Measurements from ENCODE around the gene SLC25A2. TPM values are rescaled to one million over a fixed set of nuclear protein-coding genes. Genes with fewer than 3 reads are reported as not detected.

SLC25A2 gene
- total RNA-seq, 1 experiment from 2014 or later: 0.42 TPM

DNA sequence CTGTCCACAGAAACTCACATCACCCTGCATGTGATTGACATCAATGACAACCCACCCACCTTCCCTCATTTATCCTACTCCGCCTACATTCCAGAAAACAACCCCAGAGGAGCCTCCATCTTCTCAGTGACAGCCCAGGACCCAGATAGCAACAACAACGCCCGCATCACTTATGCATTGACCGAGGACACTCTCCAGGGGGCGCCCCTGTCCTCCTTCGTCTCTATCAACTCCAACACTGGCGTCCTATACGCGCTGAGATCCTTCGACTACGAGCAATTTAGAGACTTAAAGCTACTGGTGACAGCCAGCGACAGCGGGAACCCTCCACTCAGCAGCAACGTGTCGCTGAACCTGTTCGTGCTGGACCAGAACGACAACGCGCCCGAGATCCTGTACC, 41.5 kb upstream of the SLC25A2 start:
- ChIA-PET RAD21 (ENCODE audit: low non-redundant PET in 1 of 2, low total read pairs in 2 of 2, uncharacterized antibody in 2 of 2, unreplicated experiment in 2 of 2) (no interaction called here), POLR2A (no interaction called here), CTCF (no interaction called here)
- H2AFZ ChIP-seq (ENCODE audit: low read depth, low read length, poor library complexity, severe bottlenecking): no peak overlapping the region
- intact Hi-C loops (cut with micrococcal nuclease): no loop called here
- no peak overlapping the region for H3K27ac ChIP-seq (ENCODE audit: low read depth, low read length)
- no peak overlapping the region for H3K4me2 ChIP-seq (ENCODE audit: low read length)
- ATAC-seq (no peak), DNase-seq (ENCODE audit: low read depth, low spot score) (no peak)
- no peak overlapping the region for H3K9ac ChIP-seq (ENCODE audit: low read length)
- no peaks in the 10 kb centered on the region for H3K4me1 ChIP-seq (ENCODE audit: control insufficient read depth in 1 of 2, insufficient read depth in 2 of 2, low read length in 2 of 2)
- H3K27me3 ChIP-seq (ENCODE audit: insufficient read depth, low read length): no peaks in the 10 kb centered on the region
- H3K79me2 ChIP-seq (ENCODE audit: insufficient read depth, low read length): no peaks in the 10 kb centered on the region
- no peaks in the 10 kb centered on the region for H3K9me2 ChIP-seq (ENCODE audit: insufficient read depth)
- no peak overlapping the region for H3K4me3 ChIP-seq (replicated peaks in 1 of 2; ENCODE audit: low read depth in 1 of 2, low read length in 2 of 2)
- H4K20me1 ChIP-seq (ENCODE audit: insufficient read depth): no peaks in the 10 kb centered on the region
- H3K9me3 ChIP-seq (ENCODE audit: control insufficient read depth in 1 of 2, insufficient read depth in 1 of 2, low read depth in 1 of 2, low read length in 2 of 2): peaks cover 4% of the 10 kb centered on the region in 2 experiments; a peak in 2 of 4 replicates
- no TSS peak for BruUV-seq (replicated peaks)
- no peaks in the 10 kb centered on the region for H3K36me3 ChIP-seq (ENCODE audit: control insufficient read depth in 1 of 2, insufficient read depth in 2 of 2, low read length in 2 of 2)
- TF ChIP-seq, protein P1, sequence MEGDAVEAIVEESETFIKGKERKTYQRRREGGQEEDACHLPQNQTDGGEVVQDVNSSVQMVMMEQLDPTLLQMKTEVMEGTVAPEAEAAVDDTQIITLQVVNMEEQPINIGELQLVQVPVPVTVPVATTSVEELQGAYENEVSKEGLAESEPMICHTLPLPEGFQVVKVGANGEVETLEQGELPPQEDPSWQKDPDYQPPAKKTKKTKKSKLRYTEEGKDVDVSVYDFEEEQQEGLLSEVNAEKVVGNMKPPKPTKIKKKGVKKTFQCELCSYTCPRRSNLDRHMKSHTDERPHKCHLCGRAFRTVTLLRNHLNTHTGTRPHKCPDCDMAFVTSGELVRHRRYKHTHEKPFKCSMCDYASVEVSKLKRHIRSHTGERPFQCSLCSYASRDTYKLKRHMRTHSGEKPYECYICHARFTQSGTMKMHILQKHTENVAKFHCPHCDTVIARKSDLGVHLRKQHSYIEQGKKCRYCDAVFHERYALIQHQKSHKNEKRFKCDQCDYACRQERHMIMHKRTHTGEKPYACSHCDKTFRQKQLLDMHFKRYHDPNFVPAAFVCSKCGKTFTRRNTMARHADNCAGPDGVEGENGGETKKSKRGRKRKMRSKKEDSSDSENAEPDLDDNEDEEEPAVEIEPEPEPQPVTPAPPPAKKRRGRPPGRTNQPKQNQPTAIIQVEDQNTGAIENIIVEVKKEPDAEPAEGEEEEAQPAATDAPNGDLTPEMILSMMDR (IDR thresholded peaks at IDR 0.05 in 2 of 3, conservative IDR thresholded peaks at IDR 0.05 in 1 of 3; ENCODE audit: borderline replicate concordance in 1 of 3, insufficient read depth in 1 of 3, low read depth in 2 of 3, low read length in 2 of 3): no peak
- TF ChIP-seq ELF1 (IDR thresholded peaks at IDR 0.05; ENCODE audit: borderline replicate concordance, low read depth) (no peak), ZNF274 (IDR thresholded peaks at IDR 0.05; ENCODE audit: low read depth, low read length) (no peak), FOSL1 (IDR thresholded peaks at IDR 0.05; ENCODE audit: low read depth) (no peak), ZFX (IDR thresholded peaks at IDR 0.05) (no peak), EGR1 (IDR thresholded peaks at IDR 0.05; ENCODE audit: low read depth) (no peak), SP1 (IDR thresholded peaks at IDR 0.05; ENCODE audit: low read depth) (no peak), CBX3 (IDR thresholded peaks at IDR 0.05; ENCODE audit: low read depth) (no peak), RAD21 (IDR thresholded peaks at IDR 0.05; ENCODE audit: low read depth) (no peak), SIN3A (IDR thresholded peaks at IDR 0.05; ENCODE audit: low read depth) (no peak), TCF7L2 (IDR thresholded peaks at IDR 0.05; ENCODE audit: borderline replicate concordance, extremely low read depth, insufficient read depth, insufficient read length) (no peak)
